K562 (cell line): ENCODE data around the gene ORC2. TPM values are rescaled to one million over a fixed set of nuclear protein-coding genes. Genes with fewer than 3 reads are reported as not detected.

Source experiments
- CHAMP1 ChIP-seq: fragments of 450-650 bp; IDR thresholded peaks from 2 replicates; pipeline ENCODE4 v1.6.1; 2016; ENCODE audit warnings: mild to moderate bottlenecking
- E2F6 ChIP-seq, 2 experiments: IDR thresholded peaks; 2 replicates each; pipeline ENCODE4 v1.6.1; 2011; ENCODE audit warnings: borderline replicate concordance in 1 of 2, control low read depth in 1 of 2, low read depth in 1 of 2, low read length in 1 of 2, mild to moderate bottlenecking in 1 of 2, mixed read lengths in 1 of 2, moderate library complexity in 1 of 2; ENCODE audit not compliant: insufficient read depth in 1 of 2, insufficient read length in 1 of 2, poor library complexity in 1 of 2, severe bottlenecking in 1 of 2; ENCODE audit errors: extremely low read depth in 1 of 2
- L3MBTL2 ChIP-seq: fragments of 450-650 bp; IDR thresholded peaks from 2 replicates; pipeline ENCODE4 v1.6.1; 2016; ENCODE audit warnings: mild to moderate bottlenecking, moderate library complexity
- SMARCA4 ChIP-seq: fragments of 450-650 bp; IDR thresholded peaks from 2 replicates; pipeline ENCODE4 v1.6.1; 2016
- SREBF2 ChIP-seq: sonication (generic); formaldehyde crosslinking; IDR thresholded peaks from 2 replicates; pipeline ENCODE4 v1.4.0; 2020; ENCODE audit warnings: mild to moderate bottlenecking, missing genetic modification reagents
- ZBTB17 ChIP-seq: fragments of 450-650 bp; formaldehyde crosslinking; IDR thresholded peaks from 2 replicates; pipeline ENCODE4 v1.4.0; 2020; ENCODE audit warnings: mild to moderate bottlenecking
- ZBTB8A ChIP-seq: fragments of 450-650 bp; IDR thresholded peaks from 2 replicates; pipeline ENCODE4 v1.6.1; 2018; ENCODE audit warnings: mild to moderate bottlenecking, moderate library complexity; ENCODE audit not compliant: partially characterized antibody
- ZNF79 ChIP-seq: fragments of 250-450 bp; sonication (Bioruptor Pico); IDR thresholded peaks from 2 replicates; pipeline ENCODE4 v1.4.0; 2020; ENCODE audit warnings: low read depth, mild to moderate bottlenecking, moderate library complexity
- polyA plus RNA-seq, 8 experiments: library from polyadenylated mRNA; depleted of rRNA in 4 of 8; stranded (reverse) in 5 of 8; unstranded in 3 of 8; fragments of >200 nt; fragmentation: Nextera tagmentation in 2 of 8; fragmentation: Illumina TruSeq in 1 of 8; extraction: Ambion mirVana in 2 of 8; extraction: Trizol in 1 of 8; gene quantifications; 2 replicates each; pipeline versions ENCODE4 v1.2.1 to v1.2.3, GENCODE V29; 2011 to 2014; ENCODE audit warnings: inconsistent platforms in 1 of 8, missing spikeins in 1 of 8
- total RNA-seq, 7 experiments: library from RNA; depleted of rRNA in 6 of 7; stranded (reverse); fragments of >200 nt in 6 of 7; fragmentation: Illumina TruSeq in 2 of 7; extraction: Trizol in 2 of 7; gene quantifications; 2 replicates each; pipeline versions ENCODE4 v1.2.1 to v1.2.3, GENCODE V29; 2011 to 2021; ENCODE audit warnings: low replicate concordance in 1 of 7
- TF ChIP-seq, protein P1 (sequence below): fragments of 250-450 bp; sonication (Bioruptor Pico); IDR thresholded peaks from 2 replicates; pipeline ENCODE4 v1.4.0; 2020
- TF ChIP-seq, protein P2 (sequence below): fragments of 450-650 bp; IDR thresholded peaks from 2 replicates; pipeline ENCODE4 v1.6.1; 2016; ENCODE audit warnings: antibody characterized with exemption

ORC2 gene
- total and polyA plus RNA-seq, 9 of the 15 experiments (the other 6 are each of a cell fraction or from before 2014, with no cell fraction given) = 5.6 to 41.1 (median 19.0) TPM

DNA sequence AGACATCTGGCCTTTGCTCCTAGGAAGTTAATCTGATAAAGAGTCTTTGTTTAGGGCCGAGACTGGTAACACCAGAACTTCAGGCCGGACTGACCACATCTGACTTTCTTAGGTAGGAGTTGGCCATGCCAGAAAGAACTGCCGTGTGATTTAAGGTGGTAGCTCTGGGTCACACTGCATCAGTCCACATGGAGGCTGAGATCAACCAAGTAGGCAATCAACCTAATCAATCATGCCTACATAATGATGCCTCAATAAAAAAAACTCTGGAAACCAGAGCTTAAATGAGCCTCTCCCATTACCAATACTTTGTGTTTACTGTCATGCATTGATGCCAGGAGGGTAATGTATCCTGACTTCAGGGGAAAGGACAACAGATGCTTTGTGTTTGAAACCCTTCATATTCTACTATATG, 44.1 kb upstream of the ORC2 start (continued):
- TF ChIP-seq E2F6 (IDR thresholded peaks at IDR 0.05; ENCODE audit: borderline replicate concordance in 1 of 2, extremely low read depth in 1 of 2, insufficient read depth in 1 of 2, insufficient read length in 1 of 2, low read depth in 1 of 2, low read length in 1 of 2, poor library complexity in 1 of 2, severe bottlenecking in 1 of 2) (no peak), SMARCA4 (no peak), L3MBTL2 (no peak), SREBF2 (CRISPR knock-in tag) (no peak), ZBTB17 (CRISPR knock-in tag) (no peak), ZNF79 (CRISPR knock-in tag) (no peak), CHAMP1 (no peak), ZBTB8A (no peak)
- TF ChIP-seq, protein P1, sequence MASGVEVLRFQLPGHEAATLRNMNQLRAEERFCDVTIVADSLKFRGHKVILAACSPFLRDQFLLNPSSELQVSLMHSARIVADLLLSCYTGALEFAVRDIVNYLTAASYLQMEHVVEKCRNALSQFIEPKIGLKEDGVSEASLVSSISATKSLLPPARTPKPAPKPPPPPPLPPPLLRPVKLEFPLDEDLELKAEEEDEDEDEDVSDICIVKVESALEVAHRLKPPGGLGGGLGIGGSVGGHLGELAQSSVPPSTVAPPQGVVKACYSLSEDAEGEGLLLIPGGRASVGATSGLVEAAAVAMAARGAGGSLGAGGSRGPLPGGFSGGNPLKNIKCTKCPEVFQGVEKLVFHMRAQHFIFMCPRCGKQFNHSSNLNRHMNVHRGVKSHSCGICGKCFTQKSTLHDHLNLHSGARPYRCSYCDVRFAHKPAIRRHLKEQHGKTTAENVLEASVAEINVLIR = no peak
- TF ChIP-seq, protein P2, sequence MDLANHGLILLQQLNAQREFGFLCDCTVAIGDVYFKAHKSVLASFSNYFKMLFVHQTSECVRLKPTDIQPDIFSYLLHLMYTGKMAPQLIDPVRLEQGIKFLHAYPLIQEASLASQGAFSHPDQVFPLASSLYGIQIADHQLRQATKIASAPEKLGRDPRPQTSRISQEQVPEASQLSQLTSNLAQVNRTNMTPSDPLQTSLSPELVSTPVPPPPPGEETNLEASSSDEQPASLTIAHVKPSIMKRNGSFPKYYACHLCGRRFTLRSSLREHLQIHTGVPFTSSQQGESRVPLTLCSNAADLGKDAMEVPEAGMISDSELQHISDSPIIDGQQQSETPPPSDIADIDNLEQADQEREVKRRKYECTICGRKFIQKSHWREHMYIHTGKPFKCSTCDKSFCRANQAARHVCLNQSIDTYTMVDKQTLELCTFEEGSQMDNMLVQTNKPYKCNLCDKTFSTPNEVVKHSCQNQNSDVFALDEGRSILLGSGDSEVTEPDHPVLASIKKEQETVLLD = no peak
